B cell (primary cell): ENCODE measurements around the gene FBH1. TPM values are rescaled to one million over a fixed set of nuclear protein-coding genes. Genes with fewer than 3 reads are reported as not detected.

Experiments
- ATAC-seq: fragments of 200-7000 bp; cut with Tn5 transposase; one replicate; pipeline ENCODE4 v1.10.0; 2021; ENCODE audit warnings: low read depth, mild to moderate bottlenecking, moderate number of reproducible peaks, moderate library complexity
- CTCF ChIA-PET: fragments of 350-600 bp; sonication (Branson Sonifier 250); formaldehyde crosslinking; loops from one replicate; lab custom pipeline; 2021; ENCODE audit warnings: antibody characterized with exemption, inconsistent platforms; lab: Charles Lee
- POLR2A ChIA-PET: fragments of 350-600 bp; sonication (Branson Sonifier 250); formaldehyde crosslinking; loops from one replicate; lab custom pipeline; 2021; ENCODE audit warnings: antibody characterized with exemption; lab: Charles Lee
- DNase-seq: peaks from one replicate; pipeline ENCODE4 v3.0.0; 2013
- H2AFZ ChIP-seq: 2 replicates; pipeline ENCODE4 v1.6.1; 2012; ENCODE audit warnings: mild to moderate bottlenecking, low read depth, low read length; ENCODE audit not compliant: insufficient read depth, poor library complexity, severe bottlenecking
- H3K27ac ChIP-seq, 2 donors: 1 replicate in 1 of 2; 2 replicates in 1 of 2; pipeline ENCODE4 v1.5.1; 2012 to 2013; ENCODE audit warnings: low read length in 2 of 2, mild to moderate bottlenecking in 2 of 2, moderate library complexity in 1 of 2
- H3K27me3 ChIP-seq, 4 experiments: fragments of 200-600 bp in 1 of 4; sonication (generic) in 1 of 4; replicated peaks in 1 of 4; 1 replicate in 2 of 4; 2 replicates in 2 of 4; pipeline versions ENCODE4 v1.6.1 to v1.7.0; 2013 to 2016; ENCODE audit warnings: low read length in 3 of 4, mild to moderate bottlenecking in 2 of 4, mixed read lengths in 1 of 4, moderate library complexity in 1 of 4; ENCODE audit not compliant: insufficient read depth in 4 of 4, control insufficient read depth in 3 of 4; ENCODE audit errors: control extremely low read depth in 1 of 4
- H3K36me3 ChIP-seq, 2 experiments: replicated peaks in 1 of 2; 1 replicate in 1 of 2; 2 replicates in 1 of 2; pipeline versions ENCODE4 v1.6.1 to v1.7.1; 2013; ENCODE audit warnings: low read length in 1 of 2; ENCODE audit not compliant: insufficient read depth in 2 of 2, control insufficient read depth in 1 of 2; ENCODE audit errors: control extremely low read depth in 1 of 2, extremely low read depth in 1 of 2
- H3K4me1 ChIP-seq, 2 donors: fragments of 200-600 bp in 1 of 2; sonication (generic) in 1 of 2; 1 replicate in 1 of 2; 2 replicates in 1 of 2; pipeline versions ENCODE4 v1.5.1 to v1.6.1; 2013 to 2017; ENCODE audit warnings: low read length in 2 of 2; ENCODE audit not compliant: control insufficient read depth in 2 of 2, insufficient read depth in 2 of 2
- H3K4me2 ChIP-seq: replicated peaks from 2 replicates; pipeline ENCODE3; 2012; ENCODE audit warnings: mild to moderate bottlenecking, low read depth, low read length; ENCODE audit not compliant: poor library complexity, severe bottlenecking
- H3K4me3 ChIP-seq, 5 experiments: fragments of 200-600 bp in 1 of 5; sonication (generic) in 1 of 5; 1 replicate in 3 of 5; 2 replicates in 2 of 5; pipeline versions ENCODE4 v1.5.1 to v1.7.0; 2011 to 2016; ENCODE audit warnings: low read length in 4 of 5, mild to moderate bottlenecking in 4 of 5, low read depth in 2 of 5, control low read depth in 1 of 5, moderate library complexity in 1 of 5; ENCODE audit not compliant: insufficient read depth in 1 of 5; ENCODE audit errors: control extremely low read depth in 1 of 5, extremely low read depth in 1 of 5
- H3K79me2 ChIP-seq: fragments of 200-600 bp; sonication (generic); one replicate; pipeline ENCODE4 v1.6.0; 2016; ENCODE audit warnings: low read length; ENCODE audit not compliant: control insufficient read depth, insufficient read depth
- H3K9ac ChIP-seq: fragments of 200-600 bp; sonication (generic); 2 replicates; pipeline ENCODE4 v1.6.1; 2017; ENCODE audit warnings: mild to moderate bottlenecking, low read length, moderate library complexity
- H3K9me3 ChIP-seq, 3 donors: one replicate each; pipeline versions ENCODE4 v1.6.1 to v1.7.1; 2013; ENCODE audit warnings: low read length in 2 of 3; ENCODE audit not compliant: control insufficient read depth in 2 of 3, insufficient read depth in 1 of 3; ENCODE audit errors: control extremely low read depth in 1 of 3
- H4K20me1 ChIP-seq: 2 replicates; pipeline ENCODE4 v1.6.0; 2012; ENCODE audit warnings: mild to moderate bottlenecking, low read length; ENCODE audit not compliant: insufficient read depth, control insufficient read depth, poor library complexity, severe bottlenecking
- H3K27ac Mint-ChIP-seq: one replicate; pipeline ENCODE4 v1.8.0; 2021; ENCODE audit warnings: mixed read lengths
- H3K27me3 Mint-ChIP-seq: one replicate; pipeline ENCODE4 v1.8.0; 2021; ENCODE audit warnings: mixed read lengths
- H3K4me1 Mint-ChIP-seq: one replicate; pipeline ENCODE4 v1.8.0; 2021; ENCODE audit warnings: mixed read lengths
- H3K4me3 Mint-ChIP-seq: one replicate; pipeline ENCODE4 v1.8.0; 2021; ENCODE audit warnings: mixed read lengths
- H3K9me3 Mint-ChIP-seq: one replicate; pipeline ENCODE4 v1.8.0; 2022; ENCODE audit warnings: mixed read lengths; ENCODE audit not compliant: insufficient read depth
- CTCF ChIP-seq: fragments of 200-600 bp; IDR thresholded peaks from one replicate; pipeline ENCODE4 v1.8.0; 2022; ENCODE audit warnings: antibody characterized with exemption, mild to moderate bottlenecking
- EZH2 ChIP-seq: IDR thresholded peaks from 2 replicates; pipeline ENCODE4 v1.6.1; 2012; ENCODE audit warnings: borderline replicate concordance, low read depth, mild to moderate bottlenecking, moderate library complexity, low read length; ENCODE audit not compliant: insufficient read depth, poor library complexity, severe bottlenecking
- WGBS: methylation state at CpG from one replicate; pipeline ENCODE4 v1.1.5; 2013; ENCODE audit warnings: missing lambda C conversion rate; ENCODE audit not compliant: insufficient coverage; 5-methylcytosine and 5-hydroxymethylcytosine counted together
- intact Hi-C: fragments of 100-400 bp; cut with micrococcal nuclease; formaldehyde crosslinking; loops from one replicate; pipeline ENCODE4 v1.10.0; 2022
- polyA plus RNA-seq: library from polyadenylated mRNA; depleted of rRNA; stranded (reverse); fragments of >200 nt; gene quantifications from 2 replicates; pipeline ENCODE4 v1.2.3, GENCODE V29; 2012
- total RNA-seq, 2 donors: library from RNA; stranded (reverse); fragments of 120-200 nt in 1 of 2; gene quantifications; 1 replicate in 1 of 2; 2 replicates in 1 of 2; pipeline versions ENCODE4 v1.2.3 to v1.2.4, GENCODE V29; 2013 to 2022

The FBH1 gene
- total and polyA plus RNA-seq, 2 donors (not counting 1 experiment from before 2014, with no cell fraction given) = 86.4 to 129 TPM

- ChIA-PET POLR2A (no interaction called here), CTCF (no interaction called here)
- H3K4me3 Mint-ChIP-seq = no peak overlapping the region
- Histone ChIP-seq H3K4me2 (no peak overlapping the region), H3K9ac (no peak overlapping the region), H3K36me3 (peaks cover 0 to 40% of the 10 kb centered on the region in 2 experiments), H3K79me2 (no peaks in the 10 kb centered on the region), H3K27me3 (no peaks in the 10 kb centered on the region), H3K27ac (no peak overlapping the region), H4K20me1 (no peaks in the 10 kb centered on the region), H3K9me3 (no peaks in the 10 kb centered on the region), H3K4me1 (no peaks in the 10 kb centered on the region), H2AFZ (no peak overlapping the region), H3K4me3 (no peak overlapping the region)
- ATAC-seq (no peak), DNase-seq (no peak)
- H3K27ac Mint-ChIP-seq = no peak overlapping the region
- H3K27me3 Mint-ChIP-seq = no peaks in the 10 kb centered on the region
- 95% methylated on average over 12 of the region's 12 CpGs for WGBS
- intact Hi-C loops = no loop called here
- no peaks in the 10 kb centered on the region for H3K4me1 Mint-ChIP-seq
- TF ChIP-seq CTCF (no peak), EZH2 (no peak)
- no peaks in the 10 kb centered on the region for H3K9me3 Mint-ChIP-seq
Measured at GRCh38 chr10:5938291-5938690, 48.2 kb downstream of the FBH1 start.

- H3K4me3 Mint-ChIP-seq = no peak overlapping the region
- Histone ChIP-seq H3K4me2 (no peak overlapping the region), H3K4me3 (no peak overlapping the region), H3K27ac (no peak overlapping the region), H3K4me1 (peaks cover 4 to 5% of the 10 kb centered on the region in 2 donors), H3K9ac (no peak overlapping the region), H3K27me3 (no peaks in the 10 kb centered on the region), H3K36me3 (peaks cover 0 to 28% of the 10 kb centered on the region in 2 experiments), H3K9me3 (no peaks in the 10 kb centered on the region), H3K79me2 (no peaks in the 10 kb centered on the region), H2AFZ (no peak overlapping the region), H4K20me1 (no peaks in the 10 kb centered on the region)
- ATAC-seq = no peak
- ChIA-PET POLR2A (no interaction called here), CTCF (no interaction called here)
- WGBS = 87% methylated on average over 6 of the region's 6 CpGs
- TF ChIP-seq CTCF (no peak), EZH2 (no peak)
- no peaks in the 10 kb centered on the region for H3K9me3 Mint-ChIP-seq
- intact Hi-C loops = no loop called here
- peaks cover 2% of the 10 kb centered on the region for H3K4me1 Mint-ChIP-seq
- no peaks in the 10 kb centered on the region for H3K27me3 Mint-ChIP-seq
- no peak for DNase-seq
- no peak overlapping the region for H3K27ac Mint-ChIP-seq
Measured at GRCh38 chr10:5940807-5941218, 50.8 kb downstream of the FBH1 start.
